AG04450 (cell line): ENCODE measurements around the gene NDFIP1. TPM values are rescaled to one million over a fixed set of nuclear protein-coding genes. Genes with fewer than 3 reads are reported as not detected.
"Not testable (repeated sequence)": the region's sequence is repeated elsewhere in the genome, so short reads cannot be mapped to it uniquely, and the experiment has no call there.

Experiments
- CTCF ChIA-PET: fragments of 300-600, 350-600 bp; formaldehyde crosslinking; extraction: SDS; loops from one replicate; lab custom pipeline; 2022; ENCODE audit warnings: antibody characterized with exemption, inconsistent platforms; lab: Charles Lee
- POLR2A ChIA-PET: fragments of 350-600 bp; formaldehyde crosslinking; extraction: SDS; loops from one replicate; lab custom pipeline; 2021; ENCODE audit warnings: antibody characterized with exemption, inconsistent platforms; lab: Yijun Ruan, JAX
- DNase-seq: peaks from one replicate; pipeline ENCODE4 v3.0.0-alpha.2; 2011; ENCODE audit warnings: low read depth, low spot score
- H3K27ac ChIP-seq: one replicate; pipeline ENCODE4 v1.5.1; 2012; ENCODE audit warnings: low read depth, low read length, control low read depth
- H3K27me3 ChIP-seq: one replicate; pipeline ENCODE4 v1.6.0; 2012; ENCODE audit warnings: low read length; ENCODE audit not compliant: control insufficient read depth, insufficient read depth
- H3K4me3 ChIP-seq: 2 replicates; pipeline ENCODE4 v1.5.1; 2011; ENCODE audit warnings: mild to moderate bottlenecking, low read depth, low read length, control low read depth
- H3K9me3 ChIP-seq: 2 replicates; pipeline ENCODE4 v1.5.1; 2012; ENCODE audit warnings: low read length; ENCODE audit not compliant: control insufficient read depth, insufficient read depth
- polyA plus RNA-seq: library from polyadenylated mRNA; depleted of rRNA; stranded (reverse); fragments of >200 nt; gene quantifications from 2 replicates; pipeline ENCODE4 v1.2.3, GENCODE V29; 2011
- TF ChIP-seq, protein P1 (sequence below): IDR thresholded peaks from 2 replicates; pipeline ENCODE4 v1.5.1; 2011; ENCODE audit warnings: low read depth, low read length, control low read depth, inconsistent platforms

The NDFIP1 gene
- polyA plus RNA-seq, 1 experiment = 31.9 TPM

DNA sequence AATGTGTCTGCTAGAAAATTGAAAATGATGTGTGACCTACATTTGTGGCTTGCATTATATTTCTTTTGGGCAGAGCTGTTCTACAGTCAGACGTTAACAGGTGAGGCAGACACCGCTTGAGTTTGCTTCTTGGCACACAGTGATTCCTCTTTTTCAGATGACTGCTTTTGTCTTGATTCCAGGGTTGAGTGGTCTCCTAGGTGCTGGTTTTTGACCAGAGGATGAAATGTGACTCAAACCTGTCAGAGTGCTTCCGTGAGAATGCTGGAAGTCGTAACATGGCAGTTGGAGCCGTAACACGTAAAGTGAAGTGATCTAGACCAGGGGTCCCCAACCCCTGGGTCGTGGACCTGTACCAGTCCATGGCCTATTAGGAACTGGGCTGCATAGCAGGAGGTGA, 28.3 kb upstream of the NDFIP1 start:
- Histone ChIP-seq H3K9me3 (no peaks in the 10 kb centered on the region; the same call in 1 of the 2 replicates), H3K27ac (no peak overlapping the region), H3K4me3 (no peak overlapping the region), H3K27me3 (peaks cover 21% of the 10 kb centered on the region)
- ChIA-PET CTCF (no interaction called here), POLR2A (no interaction called here)
- TF ChIP-seq, protein P1, sequence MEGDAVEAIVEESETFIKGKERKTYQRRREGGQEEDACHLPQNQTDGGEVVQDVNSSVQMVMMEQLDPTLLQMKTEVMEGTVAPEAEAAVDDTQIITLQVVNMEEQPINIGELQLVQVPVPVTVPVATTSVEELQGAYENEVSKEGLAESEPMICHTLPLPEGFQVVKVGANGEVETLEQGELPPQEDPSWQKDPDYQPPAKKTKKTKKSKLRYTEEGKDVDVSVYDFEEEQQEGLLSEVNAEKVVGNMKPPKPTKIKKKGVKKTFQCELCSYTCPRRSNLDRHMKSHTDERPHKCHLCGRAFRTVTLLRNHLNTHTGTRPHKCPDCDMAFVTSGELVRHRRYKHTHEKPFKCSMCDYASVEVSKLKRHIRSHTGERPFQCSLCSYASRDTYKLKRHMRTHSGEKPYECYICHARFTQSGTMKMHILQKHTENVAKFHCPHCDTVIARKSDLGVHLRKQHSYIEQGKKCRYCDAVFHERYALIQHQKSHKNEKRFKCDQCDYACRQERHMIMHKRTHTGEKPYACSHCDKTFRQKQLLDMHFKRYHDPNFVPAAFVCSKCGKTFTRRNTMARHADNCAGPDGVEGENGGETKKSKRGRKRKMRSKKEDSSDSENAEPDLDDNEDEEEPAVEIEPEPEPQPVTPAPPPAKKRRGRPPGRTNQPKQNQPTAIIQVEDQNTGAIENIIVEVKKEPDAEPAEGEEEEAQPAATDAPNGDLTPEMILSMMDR = no peak
- no peak for DNase-seq

DNA sequence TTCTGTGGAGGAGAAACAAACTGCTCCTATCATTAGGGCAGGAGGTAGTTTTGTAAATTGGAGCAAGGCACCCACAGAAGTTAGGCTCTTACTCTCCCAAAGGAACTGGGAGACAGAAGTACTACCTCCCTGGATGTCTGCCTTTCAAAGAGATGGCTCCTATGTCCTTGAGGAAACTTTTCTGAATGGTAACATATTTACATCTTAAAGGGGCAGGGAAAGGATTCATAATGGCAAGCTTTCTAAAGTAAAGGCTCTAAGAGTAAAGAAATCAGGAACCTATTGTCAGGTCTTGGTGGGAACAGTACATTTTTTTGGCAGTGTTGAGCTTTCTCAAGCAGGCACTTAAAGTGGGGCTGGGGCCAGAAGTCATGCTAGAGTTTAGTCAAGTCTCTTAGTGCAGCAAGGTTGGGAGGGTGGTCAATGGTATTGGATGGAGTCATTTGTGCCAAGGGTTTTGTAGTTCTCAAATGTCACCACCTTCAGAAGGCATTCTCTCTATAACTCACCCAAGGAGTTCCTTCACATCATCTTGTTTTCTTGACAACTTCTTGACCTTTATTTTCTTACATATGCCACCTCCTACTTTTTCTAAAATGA, 26.3 kb upstream of the NDFIP1 start:
- ChIA-PET CTCF (no interaction called here), POLR2A (no interaction called here)
- DNase-seq = no peak
- TF ChIP-seq, protein P1 = no peak
- Histone ChIP-seq H3K27ac (no peak overlapping the region), H3K4me3 (no peak overlapping the region), H3K27me3 (peaks cover 23% of the 10 kb centered on the region), H3K9me3 (no peaks in the 10 kb centered on the region)

DNA sequence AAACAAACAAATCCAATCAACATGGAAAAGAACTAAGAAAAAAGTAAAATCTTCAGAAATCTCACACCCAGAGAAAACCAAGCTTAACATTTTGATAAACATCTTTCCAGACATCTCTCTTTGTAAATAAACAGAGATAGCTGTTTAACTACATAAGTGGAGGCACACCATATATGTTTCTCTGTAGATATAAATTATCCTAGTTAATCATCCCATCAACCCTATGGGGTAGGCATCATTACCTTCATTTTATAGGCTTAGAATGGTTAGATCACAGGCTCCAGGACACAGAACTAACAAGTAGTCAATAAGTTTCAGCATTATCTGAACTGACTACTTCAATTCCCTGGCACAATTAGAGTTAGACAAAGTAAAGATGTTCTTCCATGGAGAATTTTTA, 22.4 kb upstream of the NDFIP1 start:
- H3K27me3 ChIP-seq = peaks cover 17% of the 10 kb centered on the region
- H3K9me3 ChIP-seq = no peaks in the 10 kb centered on the region
- ChIA-PET POLR2A (no interaction called here), CTCF (interaction anchor here (0.8 kb wide), 1 partner anchor 72 kb away, joined by 3 read pairs; no protein-coding TSS in a partner anchor)
- DNase-seq = no peak
- H3K27ac ChIP-seq = no peak overlapping the region
- TF ChIP-seq, protein P1 = no peak
- no peak overlapping the region for H3K4me3 ChIP-seq

DNA sequence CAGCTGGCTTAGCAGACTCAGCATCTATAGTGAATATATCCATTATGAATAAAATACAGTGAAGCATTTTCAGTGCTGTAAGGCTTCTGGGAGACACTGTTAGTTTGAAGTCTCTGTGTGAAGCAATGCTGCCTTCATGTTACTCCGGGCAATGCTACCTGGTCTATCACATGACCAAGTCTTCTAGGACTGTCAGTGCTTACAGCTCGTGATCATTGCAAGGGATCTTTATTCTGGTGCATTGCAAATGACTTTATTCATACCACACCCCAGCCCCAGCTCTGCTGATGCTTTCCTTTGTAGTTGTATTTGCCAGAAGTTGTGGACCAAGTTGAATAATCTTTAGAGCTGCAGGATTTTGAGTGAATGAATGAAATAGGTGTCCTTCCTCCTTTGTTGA, 21.9 kb upstream of the NDFIP1 start:
- Histone ChIP-seq H3K9me3 (no peaks in the 10 kb centered on the region), H3K4me3 (no peak overlapping the region), H3K27ac (no peak overlapping the region), H3K27me3 (peaks cover 16% of the 10 kb centered on the region)
- TF ChIP-seq, protein P1 = no peak
- DNase-seq = no peak
- CTCF ChIA-PET = interaction anchor here (0.8 kb wide), 1 partner anchor 73 kb away, joined by 3 read pairs; no protein-coding TSS in a partner anchor
- POLR2A ChIA-PET = no interaction called here

DNA sequence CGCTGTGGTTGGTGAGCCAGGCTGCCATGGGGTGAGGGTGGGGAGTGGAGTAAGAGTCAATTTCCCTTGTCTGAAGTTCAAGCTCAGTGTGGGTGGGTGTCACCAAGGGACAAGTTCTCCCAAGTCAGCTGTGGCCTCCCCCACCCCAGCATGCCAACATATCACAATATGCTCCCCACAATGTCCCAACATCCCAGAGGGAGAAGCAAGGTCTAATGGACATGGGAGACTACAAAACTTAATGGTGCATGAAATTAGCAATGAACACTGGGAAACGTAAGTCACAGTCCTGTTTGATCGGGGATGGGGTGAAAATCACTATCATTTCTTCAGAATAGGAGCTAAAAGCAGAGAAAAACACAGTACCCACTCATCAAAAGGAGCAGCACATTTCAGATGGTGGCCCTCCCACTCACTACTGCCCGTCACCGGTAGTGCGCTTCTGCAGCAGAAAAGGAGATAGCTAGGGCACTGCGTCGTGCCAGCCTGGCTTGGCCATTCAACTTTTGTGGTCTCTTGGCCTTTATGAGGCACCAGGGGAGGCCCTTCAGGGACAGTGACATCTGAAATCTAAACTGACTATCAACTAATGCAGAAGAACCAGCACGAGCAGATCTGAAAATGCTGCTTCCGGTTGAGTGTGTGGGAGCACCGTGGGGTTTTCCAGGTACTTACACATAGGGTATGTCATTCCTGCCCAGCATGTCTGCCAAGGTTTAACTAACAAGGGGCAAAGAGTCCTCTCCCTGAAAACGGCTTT, 20.5 kb upstream of the NDFIP1 start:
- H3K27me3 ChIP-seq = peaks cover 8% of the 10 kb centered on the region
- H3K4me3 ChIP-seq = no peak overlapping the region
- no peak overlapping the region for H3K27ac ChIP-seq
- DNase-seq = no peak
- ChIA-PET POLR2A (interaction anchor here (0.6 kb wide), 1 partner anchor 15 kb away, joined by 4 read pairs; no protein-coding TSS in a partner anchor), CTCF (no interaction called here)
- H3K9me3 ChIP-seq = no peaks in the 10 kb centered on the region
- TF ChIP-seq, protein P1 = no peak

DNA sequence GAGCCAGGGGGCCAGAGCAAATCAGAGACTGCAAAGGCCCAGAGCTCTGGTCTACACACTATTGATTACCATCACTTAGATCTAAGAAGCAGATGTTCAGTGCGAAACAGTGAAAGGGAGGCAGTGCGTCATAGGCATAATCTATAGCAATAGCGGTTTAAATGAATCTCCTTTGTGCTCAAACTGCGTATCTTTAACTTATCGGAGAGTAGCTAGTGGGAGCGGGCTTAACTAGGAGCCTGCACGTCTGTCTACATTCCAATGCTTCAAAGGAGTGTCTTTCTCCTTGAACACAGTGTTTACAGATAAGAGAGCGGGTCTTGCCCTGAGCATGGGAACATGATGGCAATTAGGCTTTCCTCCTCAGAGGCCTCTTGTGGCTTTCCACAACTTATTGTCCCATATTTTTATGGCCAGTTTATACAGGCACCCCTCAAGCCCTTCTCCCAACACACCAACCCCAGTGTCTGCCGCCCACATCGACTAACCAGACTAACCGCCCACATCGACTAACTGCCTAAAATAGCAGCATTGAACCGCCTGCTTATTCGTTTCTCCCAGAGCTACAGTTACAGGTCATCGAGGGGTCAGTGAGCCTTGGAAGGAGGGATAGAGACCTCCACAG, 19.6 kb upstream of the NDFIP1 start:
- POLR2A ChIA-PET, H3K4me3 ChIP-seq, DNase-seq, H3K27ac ChIP-seq, H3K27me3 ChIP-seq, CTCF ChIA-PET, H3K9me3 ChIP-seq: not testable (repeated sequence)
